NCI-H2081 treated with DMSO at 0.1 percent for 48 hours (cell line): ENCODE results near the gene DCAF15.

Experiments used
- DNase-seq: peaks from one replicate; lab custom pipeline; 2025; lab: John Stamatoyannopoulos, UW

The DCAF15 gene

DNA sequence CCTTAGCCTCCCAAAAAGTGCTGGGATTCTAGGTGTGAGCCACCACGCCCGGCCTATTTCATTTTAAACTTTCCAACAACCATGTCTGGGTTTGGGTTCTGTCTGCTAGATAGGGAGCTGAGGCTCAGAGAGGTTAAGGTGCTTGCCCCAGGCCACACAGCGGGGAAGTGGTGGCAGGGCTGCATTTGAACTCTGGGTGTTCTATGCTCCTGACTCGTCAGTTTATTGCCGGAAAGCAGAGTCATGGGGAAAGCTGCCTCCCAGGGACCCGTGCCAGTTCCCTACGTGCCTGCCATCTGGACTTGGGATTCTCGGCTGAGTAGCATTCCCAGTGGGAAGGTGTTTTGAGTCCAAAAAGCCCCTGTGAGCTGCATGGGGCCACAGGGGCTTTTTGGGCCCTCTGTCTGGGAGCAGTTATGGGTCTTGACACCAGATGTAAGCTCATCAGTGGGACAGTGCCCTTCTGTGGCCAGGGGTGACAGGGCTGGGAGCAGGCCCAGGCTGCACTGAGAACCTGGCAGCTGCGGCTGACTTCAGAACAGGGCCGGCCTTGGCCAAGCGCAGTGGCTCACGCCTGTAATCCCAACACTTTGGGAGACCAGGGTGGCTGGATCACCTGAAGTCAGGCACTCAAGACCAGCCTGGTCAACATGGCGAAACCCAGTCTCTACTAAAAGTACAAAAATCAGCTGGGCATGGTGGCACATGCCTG lies 42.9 kb downstream of the DCAF15 start:
- DNase-seq = no peak

DNA sequence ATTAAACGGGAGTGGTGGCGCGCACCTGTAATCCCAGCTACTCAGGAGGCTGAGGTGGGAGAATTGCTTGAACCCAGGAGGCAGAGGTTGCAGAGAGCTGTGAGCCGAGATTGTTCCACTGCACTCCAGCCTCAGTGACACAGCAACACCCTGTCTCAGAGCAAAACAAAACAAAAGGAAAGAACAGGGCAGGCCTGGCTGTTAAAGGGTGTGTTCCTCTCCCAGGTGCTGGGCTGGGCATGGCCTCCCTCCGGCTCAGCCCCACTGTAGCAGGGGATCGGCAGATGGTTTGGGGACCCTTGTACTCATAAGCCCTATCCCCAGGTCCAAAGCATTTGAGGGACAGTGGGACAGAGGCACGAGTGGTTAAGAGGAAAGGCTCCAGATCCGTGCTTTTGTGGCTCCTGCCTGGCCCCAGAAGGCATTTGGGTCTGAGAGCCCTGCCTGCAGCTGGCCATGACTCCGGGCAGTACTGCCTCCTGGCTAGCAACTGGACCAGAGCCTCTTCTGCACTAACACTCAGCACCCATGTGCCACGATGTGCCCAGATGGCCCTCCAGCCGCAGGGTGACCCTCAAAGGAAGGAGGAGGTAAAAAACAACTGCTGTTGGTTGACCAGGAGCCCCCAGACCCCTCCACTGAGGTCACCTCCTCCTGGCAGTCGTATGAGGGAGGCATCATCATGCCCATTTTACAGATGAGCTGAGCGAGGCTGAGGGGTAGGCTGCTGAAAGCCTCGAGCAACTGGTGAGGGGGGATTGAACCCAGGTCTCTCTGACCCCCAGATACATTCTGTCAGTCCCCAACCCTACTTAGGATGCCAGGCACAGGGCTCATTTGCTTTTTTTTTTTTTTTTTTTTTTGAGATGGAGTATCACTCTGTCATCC lies 43.8 kb downstream of the DCAF15 start:
- no peak for DNase-seq

DNA sequence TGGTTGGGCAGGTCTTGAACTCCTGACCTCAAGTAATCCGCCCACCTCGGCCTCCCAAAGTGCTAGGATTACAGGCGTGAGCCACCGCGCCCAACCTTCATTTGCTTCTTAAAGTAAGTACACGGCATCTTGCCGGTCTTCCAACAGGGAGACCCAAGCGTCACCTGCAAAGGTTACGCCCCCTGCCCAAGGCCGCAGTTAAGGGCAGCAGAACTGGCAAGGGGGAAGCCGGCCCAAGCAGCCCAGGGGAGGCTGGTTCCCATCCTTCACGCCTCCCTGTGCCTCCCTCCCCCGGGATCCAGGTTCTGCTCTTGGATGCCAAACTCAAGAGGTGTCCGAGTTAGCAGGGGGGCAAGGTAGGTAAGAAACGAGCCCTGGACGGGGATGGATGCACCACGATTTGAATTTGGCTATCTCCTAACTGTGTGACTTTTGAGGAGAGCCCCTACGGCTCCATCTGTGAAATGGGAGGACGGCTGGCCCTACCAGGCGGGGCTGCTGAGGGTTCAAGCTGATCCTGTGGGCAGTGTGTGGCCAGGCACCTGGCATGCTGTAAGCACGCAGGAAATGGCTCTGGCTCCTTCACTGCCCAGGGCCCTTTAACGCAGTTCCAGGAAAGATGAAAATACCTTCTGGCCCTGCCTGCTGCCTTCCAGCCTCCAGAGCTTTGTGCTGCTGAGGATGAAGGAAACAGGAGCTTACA lies 44.8 kb downstream of the DCAF15 start:
- no peak for DNase-seq

DNA sequence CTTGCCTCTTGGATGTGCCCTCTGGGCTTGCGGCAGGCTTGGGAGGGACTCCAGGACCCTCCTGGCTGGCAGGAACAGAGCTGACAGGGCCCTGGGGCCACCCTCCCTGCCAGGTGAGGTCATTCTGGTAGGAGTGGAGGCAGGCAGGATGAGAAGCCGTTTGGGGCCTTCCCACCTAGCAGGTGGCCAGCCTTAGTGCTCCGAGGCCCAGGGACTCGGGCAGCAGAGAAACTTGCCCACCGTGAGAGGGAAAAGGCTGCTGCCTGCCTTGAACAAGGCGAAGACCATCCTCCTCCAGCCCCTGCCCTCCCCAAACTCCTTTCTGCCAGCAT lies 45.3 kb downstream of the DCAF15 start:
- no peak for DNase-seq

DNA sequence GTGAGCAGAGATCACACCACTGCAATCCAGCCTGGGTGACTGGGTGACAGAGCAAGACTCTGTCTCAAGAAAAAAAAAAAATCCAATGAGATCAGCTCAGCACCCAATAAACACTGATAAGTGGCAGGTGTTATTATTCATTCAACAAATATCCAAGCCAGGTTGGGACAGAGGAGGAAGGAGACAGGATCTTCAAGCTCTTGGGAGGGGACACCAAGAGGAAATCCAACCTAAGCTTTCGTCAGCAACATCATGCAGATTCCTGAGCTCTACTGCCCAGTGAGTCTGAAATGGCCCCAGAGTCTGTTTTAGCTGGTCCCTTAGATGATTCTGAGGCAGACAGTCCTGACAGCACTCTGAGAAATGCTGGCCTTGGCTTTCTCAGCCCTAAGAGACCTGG lies 46.1 kb downstream of the DCAF15 start:
- no peak for DNase-seq

DNA sequence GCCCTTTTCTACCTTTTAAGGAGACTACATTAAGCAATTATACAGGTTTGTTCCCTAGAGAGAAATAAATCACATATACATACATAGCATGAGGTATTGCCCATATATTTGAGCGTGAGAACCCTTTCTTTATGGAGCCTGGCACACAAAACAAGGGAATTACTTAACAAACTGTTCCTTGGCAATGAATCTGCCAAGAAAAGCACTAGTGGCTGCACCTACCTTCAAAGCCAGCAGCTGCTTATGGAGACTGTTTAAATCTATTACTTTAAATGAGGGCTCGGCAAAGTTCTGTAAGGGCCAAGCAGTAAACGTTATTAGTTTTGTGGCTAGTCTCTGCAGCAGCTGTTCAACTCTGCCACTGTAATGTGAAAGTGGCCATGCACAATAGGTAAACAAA lies 46.8 kb downstream of the DCAF15 start:
- no peak for DNase-seq

DNA sequence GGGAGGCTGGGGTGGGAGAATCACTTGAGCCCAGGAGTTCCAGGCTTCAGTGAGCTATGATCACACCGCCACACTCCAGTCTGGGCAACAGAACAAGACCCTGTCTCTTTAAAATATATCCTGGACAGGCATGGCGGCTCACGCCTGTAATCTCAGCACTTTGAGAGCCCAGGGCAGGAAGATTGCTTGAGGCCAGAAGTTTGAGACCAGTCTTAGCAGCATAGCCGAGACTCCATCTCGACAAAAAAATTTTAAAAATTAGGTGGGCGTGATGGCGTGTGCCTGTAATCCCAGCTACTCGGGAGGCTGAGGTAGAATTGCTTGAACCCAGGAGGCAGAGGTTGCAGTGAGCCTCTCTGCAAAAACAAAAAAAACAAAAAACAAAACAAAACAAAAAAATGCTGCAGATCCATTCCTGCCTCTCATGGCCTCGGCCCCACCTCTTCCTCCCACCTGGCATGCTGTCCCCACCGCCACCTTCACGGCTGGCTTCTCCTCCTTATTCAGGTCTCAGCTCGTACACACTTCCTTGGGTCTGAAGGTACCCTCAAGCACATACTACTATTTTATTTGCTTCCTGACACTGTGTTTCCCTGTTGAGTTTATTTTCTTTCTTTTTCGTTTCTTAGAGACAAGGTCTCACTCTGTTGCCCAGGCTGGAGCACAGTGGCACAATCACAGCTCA lies 48.5 kb downstream of the DCAF15 start:
- DNase-seq = no peak

DNA sequence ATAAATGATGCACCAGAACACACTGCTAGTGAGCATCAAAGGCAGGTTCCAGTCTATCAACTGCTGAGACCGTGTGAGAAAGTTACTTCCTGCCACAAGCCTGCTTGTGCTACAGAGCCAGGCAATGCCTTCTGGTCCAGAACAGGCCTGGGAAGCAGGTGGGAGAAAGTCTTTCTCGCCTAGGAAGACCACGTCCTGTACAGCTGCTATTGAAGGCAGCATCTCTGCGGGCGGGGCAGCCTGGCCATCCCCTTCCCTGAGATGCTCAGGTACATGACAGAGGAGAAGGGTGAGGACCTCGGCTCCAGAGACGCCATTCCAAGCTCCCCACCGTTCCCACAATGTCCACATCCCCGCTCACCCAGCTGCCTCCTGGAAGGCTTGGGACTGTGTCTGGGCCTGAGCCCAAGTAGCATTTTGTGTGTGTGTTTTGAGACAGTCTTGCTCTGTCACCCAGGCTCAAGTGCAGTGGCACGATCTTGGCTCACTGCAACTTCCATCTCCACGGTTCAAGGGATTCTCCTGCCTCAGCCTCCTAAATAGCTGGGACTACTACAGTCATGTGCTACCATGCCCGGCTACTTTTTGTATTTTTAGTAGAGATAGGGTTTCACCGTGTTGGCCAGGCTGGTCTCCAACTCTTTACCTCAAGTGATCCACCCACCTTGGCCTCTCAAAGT lies 50.4 kb downstream of the DCAF15 start:
- no peak for DNase-seq

DNA sequence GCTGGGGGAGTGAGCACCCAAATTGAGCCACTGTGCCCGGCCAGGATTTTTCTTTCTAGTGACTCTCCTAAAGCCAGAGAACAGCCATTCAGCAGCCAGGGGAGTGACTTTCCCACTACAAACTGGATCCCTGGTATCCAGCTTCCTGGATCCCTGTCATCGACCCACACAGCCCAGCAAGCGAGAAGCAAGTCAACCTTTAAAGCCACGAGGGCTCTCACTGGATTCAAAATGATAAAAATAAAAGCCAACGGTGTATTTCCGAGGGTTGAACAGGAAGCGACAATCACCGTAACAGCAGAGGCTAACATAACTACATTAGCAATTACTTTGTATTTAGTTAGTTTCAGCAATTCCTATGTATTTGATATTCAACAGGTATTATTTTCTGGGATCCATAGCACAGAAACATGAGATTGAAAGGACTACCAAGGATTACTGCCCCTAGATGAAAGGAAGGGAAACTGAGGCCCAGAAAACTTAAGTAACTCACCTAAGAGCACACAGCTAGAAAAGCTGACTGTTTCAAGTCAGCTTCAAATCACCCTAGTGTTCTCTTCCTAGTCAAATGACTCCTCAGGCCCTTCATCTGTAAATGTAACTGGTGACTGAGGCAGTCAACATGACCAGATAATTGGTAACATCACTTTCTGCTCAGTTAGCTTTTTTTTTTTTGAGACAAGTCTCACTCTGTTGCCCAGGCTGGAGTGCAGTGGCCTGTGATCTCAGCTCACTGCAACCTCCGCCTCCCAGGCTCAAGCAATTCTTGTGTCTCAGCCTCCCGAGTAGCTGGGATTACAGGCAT lies 51.1 kb downstream of the DCAF15 start:
- no peak for DNase-seq

DNA sequence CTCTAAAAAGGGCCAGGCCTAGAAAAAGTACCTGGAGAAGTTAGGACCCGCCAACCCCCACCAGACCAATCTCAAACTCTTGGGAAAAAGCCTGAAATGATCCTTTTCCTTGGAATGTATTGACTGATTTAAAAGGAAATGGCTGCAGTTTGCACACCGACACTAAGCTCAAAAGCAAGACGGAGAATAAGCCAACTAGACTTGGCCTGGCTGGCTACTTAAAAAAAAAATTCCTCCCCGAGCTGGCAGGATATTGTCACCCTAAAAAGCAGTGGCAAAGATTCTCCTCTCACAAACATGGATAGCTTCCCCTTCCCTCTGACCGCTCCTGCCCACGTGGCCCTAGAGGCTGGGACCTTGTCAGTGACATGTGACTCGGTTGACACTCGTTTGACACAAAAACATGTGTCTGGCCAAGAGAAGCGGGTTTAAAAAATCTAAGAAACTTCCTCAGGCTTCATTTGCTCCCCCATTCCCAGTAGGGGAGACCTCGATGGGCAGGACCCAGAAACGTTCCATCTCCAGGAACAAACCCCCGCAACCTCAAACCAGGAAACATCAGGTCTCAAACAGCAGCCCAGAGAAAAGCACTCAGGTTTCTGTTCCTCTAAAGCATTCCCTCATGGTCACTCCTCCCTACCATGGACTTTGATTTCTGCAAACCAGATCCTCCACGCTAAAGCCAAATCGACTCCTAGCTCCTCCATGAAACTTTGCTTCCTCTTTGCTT lies 52.5 kb downstream of the DCAF15 start:
- DNase-seq = no peak

DNA sequence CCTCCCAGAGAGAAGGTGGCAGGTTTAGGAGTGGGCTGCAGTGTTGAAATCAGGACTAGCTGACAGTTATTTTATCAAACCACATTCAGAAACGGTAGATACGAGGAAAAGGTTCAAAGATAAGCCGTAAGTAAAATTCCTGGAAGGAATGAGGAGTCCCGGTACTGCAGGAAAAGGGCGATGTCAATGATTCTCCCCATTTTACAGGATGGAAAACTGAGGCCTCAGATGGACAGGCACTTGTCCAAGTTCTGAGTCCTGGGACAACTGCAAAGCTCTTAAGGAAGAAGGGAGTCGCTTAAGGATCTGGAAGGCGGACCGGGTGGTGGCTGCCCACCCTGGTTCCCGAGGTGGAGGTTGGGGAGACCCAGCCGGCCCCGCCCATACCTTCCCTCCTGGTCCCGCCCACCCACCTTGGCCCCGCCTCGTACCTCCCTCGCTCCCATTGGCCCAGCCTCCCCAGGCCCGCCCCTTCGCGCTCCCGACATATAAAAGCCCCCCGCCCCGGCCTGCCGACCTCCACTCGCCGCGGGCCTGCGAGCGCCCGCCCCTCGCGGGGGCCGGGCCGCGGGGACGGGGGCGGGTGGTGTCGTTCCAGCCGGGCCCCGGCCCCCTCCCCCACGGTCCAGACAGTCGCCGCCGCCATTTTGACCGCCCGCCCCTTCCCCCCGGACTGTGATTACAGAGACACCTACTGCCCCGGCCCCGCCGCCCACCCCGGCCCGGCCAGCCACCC lies 53.2 kb downstream of the DCAF15 start:
- DNase-seq = peak; percentile 5

DNA sequence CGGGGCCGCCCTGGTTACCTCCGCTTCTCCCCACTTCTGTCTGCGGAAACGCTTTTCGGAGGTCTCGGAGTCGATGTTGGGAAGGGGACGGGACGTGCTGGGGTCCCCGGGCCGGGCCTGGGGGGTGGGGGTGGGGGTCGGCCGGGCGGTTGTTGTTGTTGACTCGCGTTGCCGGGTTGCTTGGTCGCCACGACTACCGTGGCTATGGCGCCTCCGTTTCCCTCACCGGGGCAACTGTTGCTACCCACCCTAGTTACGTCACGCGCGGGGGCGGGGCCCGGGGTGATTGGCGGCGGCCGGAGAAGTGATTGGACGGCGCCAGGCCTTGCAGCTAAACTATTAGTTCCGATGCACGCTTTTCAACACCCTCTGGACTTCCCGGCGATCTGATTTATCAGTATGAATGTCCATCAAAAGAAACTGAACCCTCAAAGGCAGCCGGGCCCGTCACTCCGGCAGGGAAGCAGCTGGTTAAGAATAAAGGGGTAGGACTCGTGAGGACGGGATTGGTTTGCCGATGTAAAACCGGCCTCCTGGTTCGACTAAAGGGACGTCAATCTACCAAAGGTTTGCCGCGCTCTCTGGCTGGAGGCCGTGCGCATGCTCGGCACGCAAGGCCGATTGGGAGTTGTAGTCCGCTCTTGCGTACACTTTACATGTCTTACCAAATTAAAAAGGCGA lies 53.9 kb downstream of the DCAF15 start, which contains the start of gene RFX1:
Gene RFX1, minus strand, starts transcription at position 236 of the 681 bp plus-strand sequence. CDS start 12,477 bp downstream, outside the sequence.
- peak; percentile 100 for DNase-seq

DNA sequence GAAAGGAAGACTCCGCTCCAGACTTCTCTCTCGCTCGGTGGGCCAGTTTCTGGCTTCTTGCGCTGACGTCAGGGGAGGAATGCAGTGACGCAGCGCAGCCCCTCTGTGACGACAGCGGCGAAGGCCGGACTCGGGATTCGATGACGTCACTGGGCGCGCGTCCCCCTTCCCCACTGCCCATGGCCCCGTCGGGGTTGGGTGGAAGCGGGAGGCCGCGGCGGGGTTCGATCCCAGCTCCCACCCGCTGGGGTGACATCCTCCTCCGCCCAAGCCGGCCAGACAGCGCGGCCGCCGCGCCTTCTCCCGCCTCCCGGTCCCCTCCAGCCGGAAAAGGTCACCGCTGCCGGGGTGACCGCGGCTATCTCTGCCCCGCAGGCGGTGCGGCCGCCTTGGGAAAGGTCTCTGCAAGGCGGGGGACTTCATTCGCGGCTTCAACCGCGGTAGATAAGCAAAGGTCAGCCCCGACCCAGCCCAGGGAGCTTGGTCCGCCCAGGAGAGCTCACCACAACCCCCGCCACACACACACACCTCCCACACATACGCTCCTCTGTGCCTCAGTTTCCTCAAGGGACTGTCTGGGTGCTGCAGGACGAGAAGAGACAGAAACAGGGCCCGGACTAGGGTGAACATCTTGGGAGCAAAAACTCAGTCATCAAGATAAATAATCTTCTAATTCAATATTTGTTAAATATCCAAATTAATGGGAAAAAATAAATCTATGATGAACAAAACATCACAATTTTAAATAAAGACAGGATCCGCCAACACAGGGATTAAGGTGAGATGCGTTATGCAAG lies 54.7 kb downstream of the DCAF15 start:
- peak; percentile 78 for DNase-seq
